ENCODE results near the gene MIOS. TPM values are rescaled to one million over a fixed set of nuclear protein-coding genes. Genes with fewer than 3 reads are reported as not detected.

The MIOS gene
- total RNA-seq, 1 donor from 2014 or later, result 33.7 TPM

Other genes with a start within 250 kb of the MIOS start
- 1.6 to 1.8 TPM (median 1.7 TPM) in 3 replicates for gene COL28A1, start 31.0 kb upstream of the MIOS start, total RNA-seq
- 7.5 to 10.0 TPM (median 8.3 TPM) in 3 replicates for gene UMAD1, start 73.9 kb downstream of the MIOS start, total RNA-seq
- 20.5 to 22.9 TPM (median 22.2 TPM) in 3 replicates for gene RPA3, start 151.7 kb downstream of the MIOS start, total RNA-seq

Data from mesothelial cell of epicardium (in vitro differentiated cells).